ENCODE data around the gene MMS22L.
A peak's percentile ranks its signal among the peaks of the same experiment; 100 is the strongest.
"Not testable (repeated sequence)": the region's sequence is repeated elsewhere in the genome, so short reads cannot be mapped to it uniquely, and the experiment has no call there.

The MMS22L gene

DNA sequence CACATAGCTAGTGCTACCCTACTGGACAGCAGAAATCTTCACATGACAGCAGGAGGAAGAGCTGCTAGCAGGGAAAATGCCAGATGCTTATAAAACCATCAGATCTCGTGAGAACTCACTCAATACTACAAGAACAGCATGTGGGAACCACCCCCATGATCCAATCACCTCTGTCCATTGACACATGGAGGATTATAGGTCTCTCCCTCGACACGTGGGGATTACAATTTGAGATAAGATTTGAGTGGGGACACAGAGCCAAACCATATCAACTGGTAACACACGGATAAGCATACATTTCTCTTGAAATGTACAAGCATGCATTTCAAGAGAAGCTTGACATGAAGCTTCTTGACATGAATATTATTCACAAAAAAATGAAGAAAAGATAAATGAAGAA lies 64.1 kb downstream of the MMS22L start:
- no peak for DNase-seq

DNA sequence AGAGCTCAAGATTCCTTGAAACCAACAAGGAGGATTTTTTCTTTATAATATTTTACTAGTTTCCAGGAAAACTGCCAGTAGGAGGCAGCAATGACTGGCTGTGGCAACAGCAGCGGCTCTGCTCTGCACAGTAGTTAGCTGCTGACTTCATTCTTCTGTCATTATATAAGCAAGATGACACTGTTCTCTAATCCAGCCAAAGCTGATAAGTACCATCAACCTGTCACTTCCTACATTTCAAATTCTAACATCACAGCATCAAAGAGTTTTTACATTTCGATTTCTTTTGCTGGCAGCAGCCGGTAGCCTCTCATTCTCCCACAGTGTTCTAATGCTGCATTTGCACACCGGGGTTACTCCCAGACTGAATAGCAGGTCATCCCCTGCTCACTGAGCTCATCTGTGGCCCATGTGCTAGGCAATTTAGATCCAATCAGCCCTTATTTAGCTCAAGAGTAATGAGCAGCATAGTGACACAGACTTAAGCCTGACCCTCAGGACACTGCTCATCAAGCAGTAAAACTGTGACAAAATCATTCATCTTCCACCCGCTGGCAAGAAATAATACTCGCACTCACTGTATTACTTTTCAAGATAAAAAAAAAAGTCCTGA lies 67.8 kb downstream of the MMS22L start:
- DNase-seq, result no peak

DNA sequence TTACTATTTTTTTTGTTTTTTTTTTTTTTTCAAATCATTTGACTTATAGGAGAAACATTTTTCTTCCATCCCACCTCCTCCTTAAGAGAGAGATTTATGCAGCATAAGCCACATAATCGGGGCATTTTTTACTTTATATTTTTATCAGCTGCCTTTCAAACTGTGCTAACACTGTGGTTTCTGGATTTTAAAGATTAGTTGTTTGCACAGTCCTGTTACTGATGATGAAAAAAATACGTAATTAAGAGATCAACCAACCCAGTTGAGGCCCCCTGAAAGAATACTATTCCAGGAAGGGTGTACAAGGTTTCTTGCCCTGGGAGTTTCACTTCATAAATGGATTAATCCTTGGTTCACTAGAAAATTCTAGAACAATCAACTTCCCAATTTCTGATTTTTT lies 68.3 kb downstream of the MMS22L start:
- DNase-seq, result no peak

GRCh38 chr6:97207383-97207782 lies 75.6 kb downstream of the MMS22L start:
- DNase-seq, result no peak

- DNase-seq, result no peak
These were observed 77.0 kb downstream of the MMS22L start for GRCh38 chr6:97205966-97206365.

- no peak for DNase-seq
These were observed 79.7 kb downstream of the MMS22L start for GRCh38 chr6:97203343-97203742.

GRCh38 chr6:97198046-97198565 lies 84.9 kb downstream of the MMS22L start:
- DNase-seq, result no peak

DNA sequence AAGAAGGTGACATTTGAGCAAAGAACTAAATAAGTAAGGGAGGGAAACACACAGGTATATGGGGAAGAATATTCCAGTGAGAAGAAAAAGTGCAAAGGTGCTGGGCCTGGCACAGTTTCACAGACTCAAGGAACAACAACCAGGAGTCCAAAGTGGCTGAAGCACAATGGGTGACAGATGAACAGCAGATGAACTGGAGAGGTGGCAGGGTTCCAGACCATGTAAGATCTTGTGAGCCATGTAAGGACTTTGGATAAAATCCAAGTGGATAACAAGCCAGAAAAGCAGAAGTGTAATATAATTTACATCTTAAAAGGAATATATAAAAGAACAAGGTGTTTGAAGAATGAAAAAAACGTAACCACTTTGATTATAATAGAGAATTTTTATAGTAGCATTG lies 87.9 kb downstream of the MMS22L start:
- DNase-seq, result no peak

- DNase-seq, result no peak
These were observed 93.2 kb downstream of the MMS22L start for GRCh38 chr6:97189767-97190166.

- DNase-seq, result no peak
These were observed 95.1 kb downstream of the MMS22L start for GRCh38 chr6:97187951-97188350.

- DNase-seq, result peak; percentile 78
These were observed 96.5 kb downstream of the MMS22L start for GRCh38 chr6:97186416-97186999.

- DNase-seq, result no peak
These were observed 105.1 kb downstream of the MMS22L start for GRCh38 chr6:97177905-97178304.

- no peak for DNase-seq
These were observed 106.5 kb downstream of the MMS22L start for GRCh38 chr6:97176468-97176867.

DNA sequence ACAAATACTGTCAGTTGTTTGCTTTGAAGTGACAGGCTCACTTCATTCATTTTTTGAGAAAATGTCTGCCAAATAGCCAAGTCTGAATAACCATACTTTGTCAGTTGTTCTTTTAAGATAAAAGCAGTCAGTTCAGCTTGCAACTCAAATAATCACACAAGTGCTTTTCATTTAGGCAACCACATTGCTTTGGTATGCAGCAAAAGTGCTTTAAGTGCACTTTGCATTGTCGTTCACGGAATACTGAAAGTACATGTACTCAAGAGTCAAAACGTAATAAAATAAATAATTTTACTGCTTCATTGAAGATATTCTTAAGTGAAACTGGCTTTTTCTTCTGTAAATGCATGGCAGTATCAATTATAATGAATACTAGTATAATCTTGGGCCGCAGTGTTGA lies 107.2 kb downstream of the MMS22L start:
- no peak for DNase-seq

DNA sequence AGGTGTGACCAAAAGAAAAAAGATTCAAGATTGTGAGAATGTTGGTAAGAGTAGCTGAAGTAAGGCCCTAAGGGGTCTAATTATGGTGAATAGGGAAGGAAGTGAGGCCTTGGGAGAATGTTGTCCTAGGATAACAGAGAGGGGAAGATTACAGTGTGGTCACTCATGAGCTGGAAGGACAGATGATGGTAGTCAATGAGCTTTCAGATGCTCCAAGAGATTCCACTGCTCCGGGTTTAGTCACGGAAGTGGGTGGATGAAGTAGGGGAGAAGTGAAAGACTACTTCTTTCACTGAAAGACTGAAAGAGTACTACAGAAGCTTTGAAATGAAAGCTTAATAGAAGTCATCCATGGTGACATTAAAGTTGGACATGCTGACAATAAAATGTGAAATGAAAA lies 108.5 kb downstream of the MMS22L start:
- no peak for DNase-seq

- no peak for DNase-seq
These were observed 122.7 kb downstream of the MMS22L start for GRCh38 chr6:97160280-97160679.

DNA sequence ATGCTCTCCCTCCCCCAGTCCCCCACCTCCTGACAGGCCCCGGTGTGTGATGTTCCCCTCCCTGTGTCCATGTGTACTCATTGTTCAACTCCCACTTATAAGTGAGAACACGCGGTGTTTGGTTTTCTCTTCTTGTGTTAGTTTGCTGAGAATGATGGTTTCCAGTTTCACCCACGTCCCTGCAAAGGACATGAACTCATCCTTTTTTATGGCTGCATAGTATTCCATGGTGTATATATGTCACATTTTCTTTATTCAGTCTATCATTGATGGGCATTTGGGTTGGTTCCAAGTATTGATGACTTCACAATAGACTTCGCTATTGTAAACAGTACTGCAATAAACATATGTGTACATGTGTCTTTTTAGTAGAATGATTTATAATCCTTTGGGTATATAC lies 127.6 kb downstream of the MMS22L start:
- not testable (repeated sequence) for DNase-seq

DNA sequence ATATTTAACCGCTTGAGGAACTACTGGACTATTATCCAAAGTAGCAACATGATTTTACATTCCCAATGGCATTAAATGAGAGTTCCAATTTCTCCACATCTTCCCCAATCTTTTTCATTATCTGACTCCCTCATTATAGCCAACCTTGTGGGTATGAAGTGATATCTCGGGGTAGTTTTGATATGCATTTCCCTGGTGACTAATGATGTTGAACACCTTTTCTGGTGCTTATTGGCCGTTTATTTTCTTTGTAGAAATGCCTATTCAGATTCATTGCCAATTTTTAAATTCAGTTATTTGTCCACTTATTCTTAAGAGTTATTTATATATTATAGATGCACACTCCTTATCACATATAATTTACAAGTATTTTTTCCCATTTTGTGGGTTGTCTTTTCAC lies 129.0 kb downstream of the MMS22L start:
- DNase-seq, result no peak

GRCh38 chr6:97151601-97152000 lies 131.4 kb downstream of the MMS22L start:
- no peak for DNase-seq

DNA sequence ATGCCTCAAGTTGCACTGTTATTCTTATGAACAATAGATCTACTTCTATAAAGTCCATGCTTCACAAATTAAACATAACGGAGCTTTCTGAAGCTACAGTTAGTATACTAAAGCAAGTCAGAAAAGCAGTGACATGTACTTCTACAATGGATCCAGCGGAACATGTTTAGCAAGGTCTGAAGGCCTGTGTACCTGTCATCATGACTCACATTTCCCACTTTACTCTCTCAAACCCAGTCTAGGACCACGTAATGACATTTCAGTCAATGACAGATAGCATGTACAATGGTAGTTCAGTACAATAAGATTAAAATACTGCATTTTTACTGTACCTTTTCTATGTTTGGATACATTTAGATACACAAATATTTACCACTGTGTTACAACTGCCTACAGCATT lies 132.1 kb downstream of the MMS22L start:
- no peak for DNase-seq

GRCh38 chr6:97147421-97147820 lies 135.6 kb downstream of the MMS22L start:
- DNase-seq, result no peak

- DNase-seq, result no peak
These were observed 137.3 kb downstream of the MMS22L start for GRCh38 chr6:97145691-97146090.

GRCh38 chr6:97141756-97142155 lies 141.3 kb downstream of the MMS22L start:
- DNase-seq, result no peak

DNA sequence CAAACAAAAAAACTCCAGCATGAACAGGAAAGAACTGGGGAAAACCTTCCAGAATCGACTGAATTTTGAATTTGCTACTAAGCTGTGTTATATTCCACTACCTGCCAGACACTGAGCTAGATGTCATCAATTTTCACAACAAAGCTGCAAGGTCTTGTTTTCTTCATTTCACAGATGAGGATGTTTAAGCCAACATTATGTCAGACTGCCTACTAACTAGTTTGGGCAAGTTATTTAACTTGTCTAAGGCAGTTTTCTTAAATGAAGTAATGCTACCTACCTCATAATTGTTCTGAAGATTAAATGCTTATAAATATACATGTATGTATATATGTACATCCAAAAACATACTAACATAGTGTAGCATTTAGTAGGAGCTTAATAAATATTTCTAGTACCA lies 144.4 kb downstream of the MMS22L start:
- no peak for DNase-seq
